HepG2 (cell line): ENCODE results near the gene EPHX1. TPM values are rescaled to one million over a fixed set of nuclear protein-coding genes. Genes with fewer than 3 reads are reported as not detected.
A peak's percentile ranks its signal among the peaks of the same experiment; 100 is the strongest.

Experiments
- ATF6 ChIP-seq: sonication (generic); formaldehyde crosslinking; conservative IDR thresholded peaks from 2 replicates; pipeline ENCODE4 v1.4.0; 2020; ENCODE audit warnings: missing genetic modification reagents
- BATF2 ChIP-seq: sonication (generic); formaldehyde crosslinking; IDR thresholded peaks from 2 replicates; pipeline ENCODE4 v1.8.0; 2022; ENCODE audit warnings: mild to moderate bottlenecking, missing genetic modification reagents, moderate library complexity
- CCAR2 ChIP-seq: fragments of 200-400 bp; formaldehyde crosslinking; optimal IDR thresholded peaks from 2 replicates; pipeline ENCODE3; 2018; ENCODE audit warnings: low read depth, mild to moderate bottlenecking, low read length, moderate library complexity
- ELK4 ChIP-seq: sonication (generic); formaldehyde crosslinking; IDR thresholded peaks from 2 replicates; pipeline ENCODE4 v1.9.0; 2021; ENCODE audit warnings: missing genetic modification reagents, borderline replicate concordance
- FOXO1 ChIP-seq: sonication (generic); formaldehyde crosslinking; IDR thresholded peaks from 2 replicates; pipeline ENCODE4 v1.4.0; 2020; ENCODE audit warnings: missing genetic modification reagents
- GATAD2A ChIP-seq: IDR thresholded peaks from 2 replicates; pipeline ENCODE4 v1.6.1; 2016
- HMGXB3 ChIP-seq: sonication (generic); formaldehyde crosslinking; IDR thresholded peaks from 2 replicates; pipeline ENCODE4 v1.4.0; 2020; ENCODE audit warnings: missing genetic modification reagents, borderline replicate concordance
- JARID2 ChIP-seq: sonication (generic); formaldehyde crosslinking; IDR thresholded peaks from 2 replicates; pipeline ENCODE4 v1.8.1; 2023; ENCODE audit warnings: missing genetic modification reagents, inconsistent platforms; ENCODE audit not compliant: insufficient replicate concordance
- KDM1A ChIP-seq: IDR thresholded peaks from 2 replicates; pipeline ENCODE4 v1.6.1; 2016; ENCODE audit warnings: missing compliant biosample characterization
- MED8 ChIP-seq: sonication (generic); formaldehyde crosslinking; IDR thresholded peaks from 2 replicates; pipeline ENCODE4 v1.8.1; 2023; ENCODE audit warnings: mild to moderate bottlenecking, missing genetic modification reagents; ENCODE audit not compliant: insufficient replicate concordance
- RXRA ChIP-seq: sonication (generic); formaldehyde crosslinking; IDR thresholded peaks from 2 replicates; pipeline ENCODE4 v1.5.1; 2020; ENCODE audit warnings: missing genetic modification reagents
- SOX13 ChIP-seq, 3 experiments: fragments of 450-650 bp in 1 of 3; sonication (generic) in 1 of 3; formaldehyde crosslinking in 1 of 3; IDR thresholded peaks in 2 of 3; conservative IDR thresholded peaks in 1 of 3; 2 replicates each; pipeline versions ENCODE4 v1.5.0 to v1.6.1; 2016 to 2020; ENCODE audit warnings: antibody characterized with exemption in 1 of 3, mild to moderate bottlenecking in 1 of 3, missing compliant biosample characterization in 1 of 3, missing genetic modification reagents in 1 of 3, moderate library complexity in 1 of 3
- SOX6 ChIP-seq, 2 experiments: fragments of 450-650 bp in 1 of 2; sonication (generic) in 1 of 2; formaldehyde crosslinking in 1 of 2; IDR thresholded peaks; 2 replicates each; pipeline versions ENCODE4 v1.4.0 to v1.6.1; 2017 to 2020; ENCODE audit warnings: antibody characterized with exemption in 1 of 2, mild to moderate bottlenecking in 1 of 2, missing genetic modification reagents in 1 of 2
- YEATS4 ChIP-seq: sonication (generic); formaldehyde crosslinking; IDR thresholded peaks from 2 replicates; pipeline ENCODE4 v1.4.0; 2020; ENCODE audit warnings: missing genetic modification reagents, borderline replicate concordance
- ZFP1 ChIP-seq: IDR thresholded peaks from 2 replicates; pipeline ENCODE4 v1.6.1; 2016
- ZNF3 ChIP-seq: IDR thresholded peaks from 2 replicates; pipeline ENCODE4 v1.7.0; 2017; ENCODE audit warnings: inconsistent platforms
- ZNF335 ChIP-seq: sonication (generic); formaldehyde crosslinking; IDR thresholded peaks from 2 replicates; pipeline ENCODE4 v1.4.0; 2020; ENCODE audit warnings: missing genetic modification reagents
- ZNF670 ChIP-seq: sonication (generic); formaldehyde crosslinking; IDR thresholded peaks from 2 replicates; pipeline ENCODE4 v1.8.0; 2022; ENCODE audit warnings: mild to moderate bottlenecking, missing genetic modification reagents, borderline replicate concordance
- ZNF775 ChIP-seq: sonication (generic); formaldehyde crosslinking; IDR thresholded peaks from 2 replicates; pipeline ENCODE4 v1.4.0; 2020; ENCODE audit warnings: missing genetic modification reagents, mild to moderate bottlenecking, moderate library complexity, borderline replicate concordance
- polyA plus RNA-seq, 8 experiments: library from polyadenylated mRNA; depleted of rRNA in 3 of 8; stranded (reverse) in 7 of 8; unstranded in 1 of 8; fragments of >200 nt; fragmentation: Illumina TruSeq in 4 of 8; extraction: Trizol in 4 of 8; gene quantifications; 2 replicates each; pipeline versions ENCODE4 v1.2.1 to v1.2.3, GENCODE V29; 2011 to 2016; ENCODE audit warnings: low read depth in 4 of 8, missing spikeins in 1 of 8, mixed read lengths in 1 of 8; ENCODE audit not compliant: insufficient read depth in 1 of 8
- total RNA-seq, 5 experiments: library from RNA; depleted of rRNA; stranded (reverse); fragments of >200 nt; fragmentation: Illumina TruSeq; extraction: Trizol; gene quantifications; 2 replicates each; pipeline ENCODE4 v1.2.3, GENCODE V29; 2016; ENCODE audit warnings: low read depth in 1 of 5
- TF ChIP-seq, protein P1 (sequence below): sonication (generic); formaldehyde crosslinking; IDR thresholded peaks from 2 replicates; pipeline ENCODE4 v1.5.1; 2020; ENCODE audit warnings: mild to moderate bottlenecking, missing genetic modification reagents, borderline replicate concordance

The EPHX1 gene
- total and polyA plus RNA-seq, 2 of the 13 experiments (the other 11 are each of a cell fraction or from before 2014, with no cell fraction given), result 27.7 to 36.5 TPM

DNA sequence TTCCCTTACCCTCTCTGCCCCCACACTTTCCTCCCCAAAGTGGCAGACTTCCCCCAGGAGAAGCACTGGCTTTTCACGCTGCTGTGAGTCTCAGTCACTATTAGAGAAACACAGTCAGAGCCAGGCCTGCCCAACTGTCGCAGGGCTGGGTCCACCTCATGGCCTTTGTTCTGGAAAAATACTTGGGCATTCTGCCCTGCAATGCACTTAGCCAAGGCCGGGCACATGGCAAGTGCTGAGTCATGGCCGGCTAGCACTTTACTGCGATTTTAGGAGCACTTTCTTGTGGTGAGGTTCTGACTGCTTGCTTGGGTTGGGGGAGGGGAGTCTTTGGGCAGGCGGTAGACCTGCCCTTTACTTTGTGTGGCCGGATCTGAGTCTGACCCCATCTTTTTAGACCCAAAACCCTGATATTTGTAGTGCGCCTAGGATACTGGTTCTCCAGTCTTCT is 7.7 kb downstream of the EPHX1 start (continued):
- no peak for TF ChIP-seq JARID2 (CRISPR knock-in tag)
- no peak for TF ChIP-seq YEATS4
- 0 out of 2 replicates have a peak, but pooled peaks have one; percentile 23 for TF ChIP-seq HMGXB3 (CRISPR knock-in tag)
- no peak for TF ChIP-seq KDM1A (CRISPR knock-in tag)
- no peak for TF ChIP-seq ZNF3 (CRISPR knock-in tag)
- TF ChIP-seq SOX6 (IDR thresholded peaks at IDR 0.05), result no peak
- no peak for TF ChIP-seq SOX6 (CRISPR knock-in tag; IDR thresholded peaks at IDR 0.05)
- peak; percentile 78 for TF ChIP-seq ZNF335 (CRISPR knock-in tag)
- no peak for TF ChIP-seq ATF6 (CRISPR knock-in tag)
- no peak for TF ChIP-seq BATF2
- no peak for TF ChIP-seq SOX13 (IDR thresholded peaks at IDR 0.05)
- TF ChIP-seq SOX13 (CRISPR knock-in tag; conservative IDR thresholded peaks at IDR 0.05 in 1 of 2, IDR thresholded peaks at IDR 0.05 in 1 of 2), result peak in 1 of 2 experiments; percentile 41; a peak in 1 of 4 replicates
- TF ChIP-seq GATAD2A, result peak; percentile 52
- TF ChIP-seq RXRA, result peak; percentile 67; the same call in 1 of the 2 replicates
- no peak for TF ChIP-seq ZNF775
- no peak for TF ChIP-seq FOXO1 (CRISPR knock-in tag)
- no peak for TF ChIP-seq ZFP1 (CRISPR knock-in tag)
- TF ChIP-seq ELK4, result no peak
- TF ChIP-seq CCAR2, result no peak
- TF ChIP-seq, protein P1, sequence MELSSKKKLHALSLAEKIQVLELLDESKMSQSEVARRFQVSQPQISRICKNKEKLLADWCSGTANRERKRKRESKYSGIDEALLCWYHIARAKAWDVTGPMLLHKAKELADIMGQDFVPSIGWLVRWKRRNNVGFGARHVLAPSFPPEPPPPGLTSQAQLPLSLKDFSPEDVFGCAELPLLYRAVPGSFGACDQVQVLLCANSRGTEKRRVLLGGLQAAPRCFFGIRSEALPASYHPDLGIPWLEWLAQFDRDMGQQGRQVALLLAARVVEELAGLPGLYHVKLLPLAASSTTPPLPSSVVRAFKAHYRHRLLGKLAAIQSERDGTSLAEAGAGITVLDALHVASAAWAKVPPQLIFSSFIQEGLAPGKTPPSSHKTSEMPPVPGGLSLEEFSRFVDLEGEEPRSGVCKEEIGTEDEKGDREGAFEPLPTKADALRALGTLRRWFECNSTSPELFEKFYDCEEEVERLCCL (CRISPR knock-in tag), result no peak
- no peak for TF ChIP-seq MED8 (CRISPR knock-in tag)
- TF ChIP-seq ZNF670 (CRISPR knock-in tag), result no peak
